Neural crest cell (in vitro differentiated cells): ENCODE measurements around the gene MRPL50. TPM values are rescaled to one million over a fixed set of nuclear protein-coding genes. Genes with fewer than 3 reads are reported as not detected.

Source experiments
- DNase-seq: peaks from one replicate; pipeline ENCODE4 v3.0.0; 2021; ENCODE audit warnings: low read depth, mixed read lengths, low spot score
- H3K27ac Mint-ChIP-seq: one replicate; pipeline ENCODE4 v1.8.0; 2021; ENCODE audit warnings: mild to moderate bottlenecking, mixed read lengths; ENCODE audit not compliant: unreplicated experiment
- H3K27me3 Mint-ChIP-seq: 2 replicates; pipeline ENCODE4 v1.8.0; 2021; ENCODE audit warnings: low read depth, mild to moderate bottlenecking, mixed read lengths
- H3K36me3 Mint-ChIP-seq: 2 replicates; pipeline ENCODE4 v1.8.0; 2021; ENCODE audit warnings: low read depth, mild to moderate bottlenecking, mixed read lengths
- H3K4me1 Mint-ChIP-seq: 2 replicates; pipeline ENCODE4 v1.8.0; 2021; ENCODE audit warnings: mixed read lengths
- H3K4me3 Mint-ChIP-seq: one replicate; pipeline ENCODE4 v1.8.0; 2021; ENCODE audit warnings: mild to moderate bottlenecking, mixed read lengths
- H3K9me3 Mint-ChIP-seq: 2 replicates; pipeline ENCODE4 v1.8.0; 2021; ENCODE audit warnings: mixed read lengths
- total RNA-seq: library from RNA; stranded (reverse); gene quantifications from 2 replicates; pipeline ENCODE4 v1.2.1, GENCODE V29; 2021
- TF ChIP-seq, protein P1 (sequence below): fragments of 200-600 bp; sonication (generic); conservative IDR thresholded peaks from 2 replicates; pipeline ENCODE4 v1.5.0; 2021; ENCODE audit warnings: antibody characterized with exemption, mild to moderate bottlenecking

MRPL50 gene
- total RNA-seq, 1 donor from 2014 or later = 17.3 TPM

DNA sequence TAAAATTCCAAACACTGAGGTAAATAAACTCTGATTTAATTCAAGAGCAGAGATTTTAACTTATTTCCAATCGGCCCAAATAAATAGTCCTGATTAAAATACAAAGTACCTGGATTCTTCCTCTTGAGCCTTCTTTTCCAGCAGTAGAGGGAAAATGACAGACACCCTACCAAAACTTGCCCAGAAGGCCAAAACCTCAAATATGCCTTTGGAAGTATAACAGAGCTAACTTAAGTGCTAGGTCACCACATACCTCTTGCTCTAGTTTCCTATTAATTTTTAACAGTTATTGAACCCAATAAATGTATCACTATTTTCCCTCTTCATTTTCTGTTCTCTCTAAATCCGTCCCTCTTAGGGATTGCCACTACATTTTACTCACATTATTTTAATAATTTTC is 15.1 kb downstream of the MRPL50 start:
- Mint-ChIP-seq H3K4me3 (no peak overlapping the region), H3K36me3 (peaks cover 31% of the 10 kb centered on the region), H3K4me1 (peaks cover 20% of the 10 kb centered on the region), H3K27me3 (no peaks in the 10 kb centered on the region), H3K27ac (no peak overlapping the region), H3K9me3 (peaks cover 19% of the 10 kb centered on the region)
- DNase-seq = no peak
- TF ChIP-seq, protein P1, sequence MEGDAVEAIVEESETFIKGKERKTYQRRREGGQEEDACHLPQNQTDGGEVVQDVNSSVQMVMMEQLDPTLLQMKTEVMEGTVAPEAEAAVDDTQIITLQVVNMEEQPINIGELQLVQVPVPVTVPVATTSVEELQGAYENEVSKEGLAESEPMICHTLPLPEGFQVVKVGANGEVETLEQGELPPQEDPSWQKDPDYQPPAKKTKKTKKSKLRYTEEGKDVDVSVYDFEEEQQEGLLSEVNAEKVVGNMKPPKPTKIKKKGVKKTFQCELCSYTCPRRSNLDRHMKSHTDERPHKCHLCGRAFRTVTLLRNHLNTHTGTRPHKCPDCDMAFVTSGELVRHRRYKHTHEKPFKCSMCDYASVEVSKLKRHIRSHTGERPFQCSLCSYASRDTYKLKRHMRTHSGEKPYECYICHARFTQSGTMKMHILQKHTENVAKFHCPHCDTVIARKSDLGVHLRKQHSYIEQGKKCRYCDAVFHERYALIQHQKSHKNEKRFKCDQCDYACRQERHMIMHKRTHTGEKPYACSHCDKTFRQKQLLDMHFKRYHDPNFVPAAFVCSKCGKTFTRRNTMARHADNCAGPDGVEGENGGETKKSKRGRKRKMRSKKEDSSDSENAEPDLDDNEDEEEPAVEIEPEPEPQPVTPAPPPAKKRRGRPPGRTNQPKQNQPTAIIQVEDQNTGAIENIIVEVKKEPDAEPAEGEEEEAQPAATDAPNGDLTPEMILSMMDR = no peak

DNA sequence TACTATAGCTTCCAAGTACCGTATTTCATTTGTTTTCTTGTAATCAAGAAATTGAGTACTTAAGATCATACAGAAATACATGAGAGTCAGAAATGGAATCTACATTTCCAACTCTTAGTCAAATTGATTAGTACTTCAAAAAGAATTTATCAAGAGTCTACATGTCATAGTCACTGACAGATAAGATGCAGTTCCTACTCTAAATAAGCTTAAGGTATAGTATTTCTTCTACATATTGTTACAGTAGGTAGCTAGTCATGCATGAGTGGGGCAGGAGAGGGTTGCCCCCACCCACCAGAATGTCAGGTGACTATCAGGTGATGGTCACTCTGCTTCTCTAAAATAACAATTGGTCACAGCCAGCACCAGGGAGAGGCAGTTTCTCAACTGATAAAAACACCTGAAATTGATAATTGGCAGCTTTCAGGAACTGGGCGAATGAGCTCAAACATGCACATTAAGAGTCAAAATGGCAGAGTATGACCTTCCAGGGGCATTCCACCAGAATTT is 16.5 kb downstream of the MRPL50 start:
- TF ChIP-seq, protein P1 = no peak
- Mint-ChIP-seq H3K27me3 (no peaks in the 10 kb centered on the region), H3K4me3 (no peak overlapping the region), H3K27ac (no peak overlapping the region), H3K36me3 (peaks cover 25% of the 10 kb centered on the region), H3K4me1 (peaks cover 17% of the 10 kb centered on the region), H3K9me3 (peaks cover 21% of the 10 kb centered on the region)
- DNase-seq = no peak

DNA sequence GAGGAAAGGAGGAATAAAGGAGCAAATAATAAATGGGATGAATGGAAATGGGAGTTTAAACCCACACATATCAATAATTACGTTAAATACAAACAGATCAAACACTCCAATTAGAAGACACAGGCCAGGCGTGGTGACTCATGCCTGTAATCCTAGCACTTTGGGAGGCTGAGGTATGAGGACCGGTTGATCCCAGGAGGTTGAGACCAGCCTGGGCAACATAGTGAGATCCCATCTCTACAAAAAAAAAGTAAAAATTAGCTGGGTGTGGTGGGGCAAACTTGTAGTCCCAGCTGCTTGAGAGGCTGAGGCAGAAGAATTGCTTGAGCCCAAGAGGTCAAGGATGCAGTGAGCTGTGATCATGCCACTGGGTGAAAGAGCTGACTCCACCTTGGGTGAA is 17.3 kb downstream of the MRPL50 start:
- H3K27me3 Mint-ChIP-seq = no peaks in the 10 kb centered on the region
- TF ChIP-seq, protein P1 = no peak
- H3K4me3 Mint-ChIP-seq = no peak overlapping the region
- H3K27ac Mint-ChIP-seq = peak overlapping the region; percentile 78
- DNase-seq = no peak
- peaks cover 26% of the 10 kb centered on the region for H3K36me3 Mint-ChIP-seq
- peaks cover 21% of the 10 kb centered on the region for H3K9me3 Mint-ChIP-seq
- peaks cover 17% of the 10 kb centered on the region for H3K4me1 Mint-ChIP-seq

DNA sequence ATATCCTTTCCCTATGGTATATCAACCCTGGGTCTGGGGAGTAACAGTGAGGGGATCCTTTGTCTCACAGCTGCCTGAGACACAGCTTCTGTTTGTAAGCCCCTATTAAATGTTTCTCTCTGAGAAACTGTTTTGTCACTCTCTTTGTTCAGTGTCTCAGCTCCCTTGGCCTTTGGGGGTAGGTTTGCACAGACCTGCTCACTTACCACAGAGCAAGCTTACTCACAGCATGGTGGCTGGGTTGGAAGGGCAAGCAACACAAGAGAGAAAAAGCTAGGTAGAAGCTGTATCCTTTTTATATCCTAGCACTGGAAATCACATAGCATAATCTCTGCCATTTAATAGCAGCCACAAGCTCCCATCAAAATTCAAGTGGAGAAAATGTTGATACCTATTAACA is 18.1 kb downstream of the MRPL50 start:
- Mint-ChIP-seq H3K4me3 (no peak overlapping the region), H3K27me3 (no peaks in the 10 kb centered on the region), H3K4me1 (peaks cover 14% of the 10 kb centered on the region), H3K27ac (no peak overlapping the region), H3K36me3 (peaks cover 20% of the 10 kb centered on the region), H3K9me3 (peaks cover 17% of the 10 kb centered on the region)
- TF ChIP-seq, protein P1 = no peak
- no peak for DNase-seq

DNA sequence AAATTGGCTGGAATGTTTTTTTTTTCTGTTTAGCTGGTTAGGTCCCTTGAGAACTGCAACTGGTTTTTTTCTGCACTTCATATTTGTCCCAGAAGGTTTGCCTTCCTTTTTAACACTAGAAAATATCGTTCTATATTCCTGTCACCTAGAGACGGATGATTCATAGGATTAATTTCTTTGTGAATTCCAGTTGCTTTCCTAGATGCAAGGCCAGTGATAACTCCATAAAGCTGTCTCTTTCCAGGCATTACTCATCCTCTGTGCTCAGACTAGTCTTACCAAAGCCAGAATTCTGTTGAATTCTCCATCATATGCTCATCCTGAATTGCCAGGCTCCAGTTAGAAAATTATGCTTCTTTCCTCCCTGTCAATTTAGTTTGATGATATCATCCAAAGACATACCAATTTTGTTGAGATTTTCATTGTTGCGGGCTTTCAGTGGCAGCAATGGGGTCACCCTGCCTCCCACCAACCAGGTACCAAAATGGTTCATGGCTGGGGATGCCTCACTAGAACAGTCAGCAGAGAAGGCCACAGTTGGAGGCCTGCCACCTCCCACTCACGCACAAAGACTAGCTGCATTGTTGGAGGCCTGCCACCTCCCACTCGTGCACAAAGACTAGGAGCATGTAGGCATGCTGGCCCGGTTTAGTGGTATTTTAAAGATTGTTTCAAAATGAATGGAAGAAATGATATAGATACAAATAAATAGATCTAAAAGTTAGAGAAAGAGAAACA is 22.1 kb downstream of the MRPL50 start:
- Mint-ChIP-seq H3K4me1 (peaks cover 8% of the 10 kb centered on the region), H3K27ac (no peak overlapping the region), H3K36me3 (peaks cover 13% of the 10 kb centered on the region), H3K4me3 (no peak overlapping the region), H3K27me3 (no peaks in the 10 kb centered on the region), H3K9me3 (peaks cover 10% of the 10 kb centered on the region)
- TF ChIP-seq, protein P1 = no peak
- no peak for DNase-seq
